HG03095 (cell line): ENCODE results near the gene TRUB2.

Experiments used
- ATAC-seq: cut with Tn5 transposase; IDR thresholded peaks from one replicate; pipeline ENCODE4 v1.9.1; 2021; ENCODE audit warnings: moderate library complexity; ENCODE audit not compliant: unreplicated experiment

TRUB2 gene

DNA sequence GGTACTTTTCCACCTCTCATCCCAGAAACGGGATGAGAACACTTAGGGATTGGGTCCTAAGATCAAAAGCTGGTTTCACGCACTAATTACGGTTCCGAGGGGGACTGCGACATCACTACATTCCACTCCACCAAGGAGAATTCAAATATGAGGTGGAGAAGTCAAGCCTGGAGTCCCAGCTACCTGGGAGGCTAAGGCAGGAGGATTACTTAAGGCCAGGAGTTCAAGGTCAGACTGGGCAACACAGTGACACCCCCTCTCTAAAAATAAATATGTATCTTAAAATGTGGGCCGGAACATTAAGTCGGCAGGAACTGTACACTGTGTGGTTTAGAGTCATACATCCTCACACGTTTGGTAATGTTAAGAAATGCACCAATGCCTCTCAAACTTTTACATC, 48.0 kb downstream of the TRUB2 start:
- no peak for ATAC-seq

GRCh38 chr9:128271512-128271911, 50.7 kb downstream of the TRUB2 start:
- ATAC-seq: no peak

DNA sequence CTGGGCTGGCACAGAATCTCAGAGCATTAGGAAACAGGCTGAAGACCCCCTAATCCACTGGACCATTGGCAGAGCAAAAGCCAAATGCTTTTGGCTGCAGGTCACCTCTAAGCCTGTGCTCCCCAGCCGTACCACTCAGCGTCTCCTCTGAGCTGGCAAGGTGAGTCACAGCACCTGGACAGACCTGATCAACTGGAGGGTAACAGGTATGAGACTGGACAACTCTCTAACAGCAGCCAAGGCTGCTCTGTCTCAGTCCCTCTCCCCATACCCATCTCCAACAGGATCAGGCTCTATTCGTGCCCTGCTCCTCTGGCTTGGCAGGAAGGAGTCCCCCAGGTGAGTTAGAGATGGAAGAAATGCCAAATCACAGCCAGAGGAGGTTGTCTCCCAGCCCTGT, 51.1 kb downstream of the TRUB2 start:
- ATAC-seq: no peak

- ATAC-seq: no peak
Measured at GRCh38 chr9:128266868-128267590, 55.2 kb downstream of the TRUB2 start.

GRCh38 chr9:128265348-128265847, 56.8 kb downstream of the TRUB2 start:
- ATAC-seq: no peak

- ATAC-seq: no peak
Measured at GRCh38 chr9:128262687-128263086, 59.6 kb downstream of the TRUB2 start.

DNA sequence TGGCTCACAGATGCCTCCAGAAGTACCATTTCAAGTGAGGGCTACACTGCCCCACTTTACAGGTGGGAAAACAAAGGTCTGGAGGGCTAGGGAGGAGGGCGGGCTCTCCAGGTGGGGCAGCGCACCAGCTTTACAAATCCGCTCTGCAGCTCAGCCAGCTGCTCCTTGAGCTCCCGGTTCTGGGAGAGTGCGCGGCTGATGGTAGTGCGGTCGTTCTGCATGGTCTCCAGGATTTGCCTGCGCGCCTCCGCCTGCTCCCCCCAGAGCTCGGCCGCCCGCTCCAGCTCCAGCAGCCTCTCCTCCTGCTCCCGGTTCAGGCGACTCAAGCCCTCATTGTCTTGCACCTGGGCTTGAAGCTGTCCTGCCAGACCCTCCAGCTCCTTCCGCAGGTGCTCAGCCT, 61.9 kb downstream of the TRUB2 start:
- no peak for ATAC-seq

GRCh38 chr9:128259156-128259555, 63.1 kb downstream of the TRUB2 start:
- no peak for ATAC-seq

DNA sequence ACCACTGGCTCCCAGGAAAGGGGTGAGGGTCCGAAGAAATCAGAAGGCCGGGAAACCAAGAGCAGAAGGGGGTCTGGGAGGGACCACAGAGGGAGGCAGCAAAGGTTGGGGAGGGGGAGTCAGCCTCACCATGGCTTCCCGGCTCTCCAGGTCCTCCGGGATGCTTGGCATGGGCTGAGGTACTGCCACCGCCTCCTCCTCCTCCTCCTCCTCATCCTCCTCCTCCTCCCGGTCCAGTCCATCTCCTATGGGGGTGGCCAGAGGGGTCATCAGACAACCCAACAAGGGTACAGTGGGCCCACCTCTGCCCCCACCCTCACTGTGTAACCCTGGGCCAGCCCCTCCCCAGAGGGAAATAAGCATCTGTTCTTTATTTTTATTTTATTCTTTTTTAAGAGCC, 63.9 kb downstream of the TRUB2 start:
- ATAC-seq: no peak

DNA sequence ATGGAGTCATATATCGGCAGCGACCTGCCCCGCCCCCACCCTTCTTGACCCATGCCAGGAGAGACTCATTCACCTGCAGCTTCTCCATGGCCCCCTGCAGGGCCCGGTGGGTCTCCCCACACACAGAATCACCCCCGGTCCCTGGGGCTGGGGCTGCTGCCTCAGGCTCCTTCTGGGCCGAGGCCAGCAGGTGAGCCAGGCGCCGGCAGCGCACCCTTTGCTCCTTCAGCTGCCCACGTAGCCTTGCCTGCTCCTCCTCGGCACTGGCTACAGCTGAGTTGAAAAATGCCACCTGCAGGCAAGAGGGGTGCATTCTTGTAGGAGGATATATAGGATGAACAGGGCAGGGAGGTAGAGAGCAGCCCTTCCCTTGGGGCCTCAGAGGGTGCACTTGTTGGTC, 64.3 kb downstream of the TRUB2 start:
- no peak for ATAC-seq

DNA sequence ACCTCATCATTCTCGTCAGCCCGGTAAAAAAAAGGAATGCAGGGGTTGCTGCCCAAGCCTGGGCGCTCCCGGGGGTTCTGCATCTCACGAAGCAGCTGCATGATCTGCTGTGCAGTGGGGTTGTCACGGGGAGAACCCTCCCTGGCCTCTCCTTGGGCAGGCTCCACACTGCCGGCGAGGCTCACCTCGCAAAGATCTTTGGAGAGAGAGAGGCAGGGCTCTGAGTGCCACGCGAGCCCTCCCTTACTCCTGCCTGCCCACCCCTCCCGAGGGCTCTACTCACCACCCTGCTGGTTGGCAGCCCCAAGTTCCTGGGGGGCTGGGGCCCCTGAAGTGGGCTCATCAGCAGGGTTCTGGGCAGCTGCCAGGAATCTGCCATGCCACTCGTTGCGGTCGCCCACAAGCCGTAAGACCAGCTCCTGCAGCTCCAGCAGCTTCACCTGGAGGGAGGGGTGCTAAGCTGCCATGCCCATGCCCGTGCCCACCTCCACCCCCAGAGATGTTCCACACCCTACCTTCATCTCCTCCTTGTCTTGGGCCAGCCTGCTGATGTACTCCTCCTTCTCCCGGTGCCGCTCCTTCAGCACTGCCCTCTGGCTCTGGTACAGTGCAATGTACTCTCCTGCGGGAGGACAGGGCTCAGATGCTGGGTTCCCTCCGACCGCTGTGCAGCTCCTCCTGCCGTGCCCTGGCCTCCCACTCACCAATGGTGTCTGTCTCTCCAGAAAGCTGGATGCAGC, 65.0 kb downstream of the TRUB2 start:
- ATAC-seq: no peak
